IPS-15b (cell line): ENCODE measurements around the gene WNT7B.

Experiments used
- H3K27me3 ChIP-seq: one replicate; pipeline ENCODE4 v1.6.1; 2013; ENCODE audit warnings: low read length; ENCODE audit not compliant: control insufficient read depth, insufficient read depth
- H3K36me3 ChIP-seq: one replicate; pipeline ENCODE4 v1.6.1; 2013; ENCODE audit warnings: low read length; ENCODE audit not compliant: control insufficient read depth, insufficient read depth
- H3K4me1 ChIP-seq: one replicate; pipeline ENCODE4 v1.6.1; 2013; ENCODE audit warnings: mild to moderate bottlenecking, low read length; ENCODE audit not compliant: control insufficient read depth, insufficient read depth
- H3K4me3 ChIP-seq: one replicate; pipeline ENCODE4 v1.5.1; 2013; ENCODE audit warnings: low read depth, low read length
- H3K9ac ChIP-seq: one replicate; pipeline ENCODE4 v1.6.1; 2013; ENCODE audit warnings: low read depth, mild to moderate bottlenecking, low read length
- H3K9me3 ChIP-seq: one replicate; pipeline ENCODE4 v1.6.1; 2013; ENCODE audit warnings: mild to moderate bottlenecking, low read length; ENCODE audit not compliant: control insufficient read depth, insufficient read depth

WNT7B gene

GRCh38 chr22:45925811-45926351 lies 51.1 kb downstream of the WNT7B start:
- Histone ChIP-seq H3K9ac (no peak overlapping the region), H3K4me1 (no peaks in the 10 kb centered on the region), H3K27me3 (no peaks in the 10 kb centered on the region), H3K36me3 (no peaks in the 10 kb centered on the region), H3K4me3 (no peak overlapping the region), H3K9me3 (no peaks in the 10 kb centered on the region)

GRCh38 chr22:45923835-45924234 lies 53.1 kb downstream of the WNT7B start:
- H3K4me1 ChIP-seq = no peaks in the 10 kb centered on the region
- H3K27me3 ChIP-seq = no peaks in the 10 kb centered on the region
- no peaks in the 10 kb centered on the region for H3K9me3 ChIP-seq
- no peak overlapping the region for H3K9ac ChIP-seq
- H3K36me3 ChIP-seq = no peaks in the 10 kb centered on the region
- no peak overlapping the region for H3K4me3 ChIP-seq

- H3K9me3 ChIP-seq = no peaks in the 10 kb centered on the region
- H3K9ac ChIP-seq = no peak overlapping the region
- no peaks in the 10 kb centered on the region for H3K36me3 ChIP-seq
- H3K4me3 ChIP-seq = no peak overlapping the region
- no peaks in the 10 kb centered on the region for H3K27me3 ChIP-seq
- H3K4me1 ChIP-seq = no peaks in the 10 kb centered on the region
Observed at GRCh38 chr22:45923212-45923611, 53.8 kb downstream of the WNT7B start.

GRCh38 chr22:45922661-45923060 lies 54.3 kb downstream of the WNT7B start:
- Histone ChIP-seq H3K4me3 (no peak overlapping the region), H3K27me3 (no peaks in the 10 kb centered on the region), H3K36me3 (no peaks in the 10 kb centered on the region), H3K4me1 (no peaks in the 10 kb centered on the region), H3K9ac (no peak overlapping the region), H3K9me3 (no peaks in the 10 kb centered on the region)

DNA sequence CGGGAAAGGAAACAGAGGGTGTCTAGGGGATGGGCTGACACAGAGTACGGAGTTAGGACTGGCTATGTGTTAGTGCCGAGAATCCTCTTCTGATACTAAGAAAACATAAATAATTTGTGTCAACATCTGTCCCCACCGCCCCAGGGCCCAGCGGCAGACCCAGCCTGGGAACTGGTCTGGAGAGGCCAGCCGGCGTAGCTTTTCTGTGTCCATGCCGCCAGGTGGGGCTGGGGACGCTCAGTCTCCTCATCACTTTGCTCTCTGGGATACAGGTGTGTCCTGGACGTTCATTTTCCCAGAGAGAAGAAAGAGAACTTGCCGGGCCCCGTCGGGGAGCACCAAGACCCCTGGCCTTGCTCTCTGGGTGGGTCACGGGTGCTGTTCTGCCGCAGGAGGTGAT lies 54.7 kb downstream of the WNT7B start:
- Histone ChIP-seq H3K9me3 (no peaks in the 10 kb centered on the region), H3K36me3 (no peaks in the 10 kb centered on the region), H3K9ac (no peak overlapping the region), H3K4me3 (no peak overlapping the region), H3K27me3 (no peaks in the 10 kb centered on the region), H3K4me1 (no peaks in the 10 kb centered on the region)

- Histone ChIP-seq H3K9me3 (no peaks in the 10 kb centered on the region), H3K27me3 (no peaks in the 10 kb centered on the region), H3K9ac (no peak overlapping the region), H3K4me3 (no peak overlapping the region), H3K36me3 (no peaks in the 10 kb centered on the region), H3K4me1 (no peaks in the 10 kb centered on the region)
Observed at GRCh38 chr22:45919504-45920286, 57.3 kb downstream of the WNT7B start.

DNA sequence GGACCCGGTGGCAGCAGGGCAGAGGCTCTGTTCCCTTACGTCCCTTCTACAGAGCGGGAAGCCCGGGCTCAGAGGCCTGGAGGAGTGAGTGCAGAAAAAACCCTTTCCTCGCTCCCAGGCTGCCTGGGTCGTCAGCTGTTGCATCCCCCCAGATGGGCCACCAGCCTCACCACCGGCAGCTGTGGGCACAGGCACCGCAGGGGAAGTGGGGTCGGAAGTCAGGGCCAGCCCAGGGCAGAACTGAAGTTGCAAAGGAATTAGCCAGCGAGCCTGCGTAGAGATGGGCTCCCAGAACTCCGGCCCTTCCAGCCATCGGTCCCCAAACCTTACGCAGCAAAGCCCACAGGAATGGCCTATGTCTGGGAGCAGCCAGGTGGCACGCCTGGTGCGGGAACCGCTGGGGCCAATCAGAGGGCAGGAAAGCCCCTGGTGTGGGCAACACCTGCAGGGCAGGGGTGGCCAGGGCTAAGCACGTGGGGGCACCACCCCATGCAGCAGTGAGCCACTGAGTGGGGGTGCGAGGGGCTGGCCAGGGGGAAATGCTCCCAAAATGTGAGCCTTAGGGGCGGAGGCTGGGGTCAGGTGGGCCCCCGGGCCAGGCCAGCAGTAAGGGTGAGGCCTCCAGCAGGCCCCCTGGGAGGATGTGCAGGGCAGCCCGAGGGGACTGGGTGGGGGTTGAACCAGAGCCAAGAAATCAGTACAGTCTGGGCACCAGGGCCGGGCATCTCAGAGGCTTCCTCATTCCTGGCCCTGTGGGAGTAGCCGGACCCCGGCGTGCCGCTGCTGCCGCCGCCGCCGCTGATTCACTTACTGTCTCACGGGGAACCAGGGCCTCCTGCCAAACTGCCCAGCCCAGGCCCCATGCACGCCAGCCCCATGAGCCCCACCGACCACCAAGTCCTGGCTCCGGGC lies 58.2 kb downstream of the WNT7B start:
- Histone ChIP-seq H3K4me3 (no peak overlapping the region), H3K27me3 (no peaks in the 10 kb centered on the region), H3K9ac (no peak overlapping the region)

DNA sequence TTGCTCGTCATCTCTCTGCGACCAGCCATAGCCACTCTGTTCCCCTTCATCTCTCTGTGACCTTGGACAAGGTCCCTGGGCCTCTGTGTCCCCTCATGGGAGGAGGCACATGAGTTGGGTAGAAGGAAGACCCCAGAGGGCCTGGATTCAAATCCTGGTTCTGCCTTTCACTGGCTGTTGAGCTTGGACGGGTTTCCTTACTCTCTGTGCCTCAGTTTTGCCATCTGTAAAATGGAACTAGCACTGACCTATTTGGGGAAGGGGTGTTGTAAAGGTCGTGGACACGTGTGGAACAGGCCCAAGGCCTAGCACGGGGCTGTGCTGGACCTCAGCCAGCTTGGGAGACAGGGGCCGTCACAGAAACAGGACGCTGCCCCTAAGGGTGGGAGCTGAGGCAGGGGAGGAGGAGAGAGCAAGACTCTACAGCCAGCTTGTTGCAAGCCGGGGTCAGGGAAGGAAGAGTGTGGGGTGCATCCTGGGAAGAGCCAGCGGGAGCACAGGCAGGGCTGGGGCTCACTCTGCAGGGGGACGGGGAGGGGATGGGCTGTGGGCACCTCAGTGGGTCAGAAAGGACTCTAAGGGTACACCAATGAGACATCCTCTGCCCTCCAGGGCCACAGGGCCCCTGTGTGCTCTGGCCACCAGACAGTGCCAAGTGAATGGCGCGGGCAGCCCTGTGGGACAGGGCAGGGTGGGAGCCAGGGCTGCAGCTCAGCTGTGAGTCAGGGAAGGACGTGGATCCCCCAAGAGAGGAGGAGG lies 59.1 kb downstream of the WNT7B start:
- no peak overlapping the region for H3K9ac ChIP-seq
- H3K4me1 ChIP-seq = no peaks in the 10 kb centered on the region
- H3K9me3 ChIP-seq = no peaks in the 10 kb centered on the region
- H3K27me3 ChIP-seq = no peaks in the 10 kb centered on the region
- H3K4me3 ChIP-seq = no peak overlapping the region
- H3K36me3 ChIP-seq = no peaks in the 10 kb centered on the region

More for the DNA sequence above, 58.2 kb downstream of the WNT7B start:
- H3K4me1 ChIP-seq = no peaks in the 10 kb centered on the region
- H3K36me3 ChIP-seq = no peaks in the 10 kb centered on the region
- H3K9me3 ChIP-seq = no peaks in the 10 kb centered on the region

GRCh38 chr22:45917146-45917545 lies 59.8 kb downstream of the WNT7B start:
- Histone ChIP-seq H3K27me3 (no peaks in the 10 kb centered on the region), H3K9me3 (no peaks in the 10 kb centered on the region), H3K36me3 (no peaks in the 10 kb centered on the region), H3K4me1 (no peaks in the 10 kb centered on the region), H3K4me3 (no peak overlapping the region), H3K9ac (no peak overlapping the region)

- Histone ChIP-seq H3K9ac (no peak overlapping the region), H3K4me1 (no peaks in the 10 kb centered on the region)
Observed at GRCh38 chr22:45916515-45916914, 60.4 kb downstream of the WNT7B start.

DNA sequence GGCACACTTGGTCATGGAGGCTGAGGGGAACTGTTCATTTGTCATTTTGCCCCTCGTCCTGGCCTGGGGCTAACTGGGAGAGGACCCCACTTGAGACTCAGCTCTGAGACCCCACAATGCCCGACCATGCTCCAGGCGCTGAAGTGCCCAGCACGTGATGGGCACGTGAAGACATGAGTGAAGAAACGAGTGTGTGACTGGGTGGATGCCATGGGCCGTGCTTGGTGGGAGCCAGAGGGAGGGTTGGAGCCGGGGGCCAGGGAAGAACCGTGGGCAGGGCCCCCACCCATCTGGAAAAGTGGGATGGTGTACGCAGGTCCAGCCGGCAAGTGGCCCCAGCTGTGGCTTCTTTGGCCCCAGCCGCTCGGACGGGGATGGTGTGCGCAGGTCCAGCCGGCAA lies 61.1 kb downstream of the WNT7B start:
- Histone ChIP-seq H3K9me3 (no peaks in the 10 kb centered on the region), H3K4me1 (no peaks in the 10 kb centered on the region), H3K9ac (no peak overlapping the region), H3K36me3 (no peaks in the 10 kb centered on the region), H3K4me3 (no peak overlapping the region), H3K27me3 (no peaks in the 10 kb centered on the region)

More at GRCh38 chr22:45916515-45916914, 60.4 kb downstream of the WNT7B start:
- Histone ChIP-seq H3K4me3 (no peak overlapping the region), H3K27me3 (no peaks in the 10 kb centered on the region), H3K9me3 (no peaks in the 10 kb centered on the region), H3K36me3 (no peaks in the 10 kb centered on the region)
